K562 (cell line): ENCODE measurements around the gene EIF3J. TPM values are rescaled to one million over a fixed set of nuclear protein-coding genes. Genes with fewer than 3 reads are reported as not detected.
"Not testable (repeated sequence)": the region's sequence is repeated elsewhere in the genome, so short reads cannot be mapped to it uniquely, and the experiment has no call there.

Experiments used
- ATAC-seq: fragments of 200-7000 bp; cut with Tn5 transposase; 3 replicates; pipeline ENCODE4 v1.9.1; 2020; ENCODE audit warnings: moderate library complexity
- BruUV-seq: library from RNA; stranded (reverse); fragments of 400-500 nt; replicated peaks from 2 replicates; lab custom pipeline; 2021; lab: Mats Ljungman, UMichigan
- CTCF ChIA-PET: fragments of 300-600 bp; formaldehyde crosslinking; extraction: SDS; loops from one replicate; lab custom pipeline; 2021; ENCODE audit warnings: low intra/inter-chr PET ratio; lab: Yijun Ruan, JAX
- POLR2A ChIA-PET: fragments of 300-600, 350-650 bp; sonication (Branson Sonifier 250); formaldehyde crosslinking; extraction: SDS; loops from one replicate; lab custom pipeline; 2021; ENCODE audit warnings: antibody characterized with exemption, inconsistent platforms; lab: Yijun Ruan, JAX
- DNase-seq, 4 experiments: peaks; one replicate each; pipeline versions ENCODE4 v3.0.0 to v3.0.0-alpha.2; 2011 to 2018; ENCODE audit warnings: low spot score in 3 of 4, mixed read lengths in 3 of 4; ENCODE audit errors: extremely low read depth in 1 of 4
- FAIRE-seq: peaks from 2 replicates; lab custom pipeline; 2011; peaks lifted over from hg19 to GRCh38; lab: Jason Lieb, UNC
- H2AFZ ChIP-seq: 2 replicates; pipeline ENCODE4 v1.6.0; 2011; ENCODE audit warnings: low read depth, low read length, control low read depth, inconsistent platforms
- H3K27ac ChIP-seq: fragments of 200-600 bp; 3 replicates; pipeline ENCODE4 v1.8.0; 2011; ENCODE audit warnings: low read depth, mild to moderate bottlenecking, control low read depth, inconsistent platforms, low read length, moderate library complexity, mixed read lengths; ENCODE audit errors: extremely low read depth
- H3K27me3 ChIP-seq, 2 experiments: fragments of 300-600 bp in 1 of 2; 2 replicates in 1 of 2; 3 replicates in 1 of 2; pipeline versions ENCODE4 v1.6.0 to v1.8.0; 2011; ENCODE audit warnings: inconsistent platforms in 2 of 2, low read length in 2 of 2, mild to moderate bottlenecking in 1 of 2, mixed read lengths in 1 of 2, moderate library complexity in 1 of 2; ENCODE audit not compliant: control insufficient read depth in 2 of 2, insufficient read depth in 2 of 2
- H3K36me3 ChIP-seq: fragments of 300-600 bp; 3 replicates; pipeline ENCODE4 v1.8.0; 2011; ENCODE audit warnings: mild to moderate bottlenecking, low read length, inconsistent platforms; ENCODE audit not compliant: control insufficient read depth, insufficient read depth
- H3K4me1 ChIP-seq, 2 experiments: fragments of 200-600 bp in 1 of 2; replicated peaks in 1 of 2; 2 replicates in 1 of 2; 3 replicates in 1 of 2; pipeline versions ENCODE4 v1.5.1 to v1.8.0; 2011; ENCODE audit warnings: inconsistent platforms in 2 of 2, low read length in 2 of 2, mild to moderate bottlenecking in 1 of 2, mixed read lengths in 1 of 2, moderate library complexity in 1 of 2; ENCODE audit not compliant: control insufficient read depth in 2 of 2, insufficient read depth in 2 of 2
- H3K4me2 ChIP-seq: 2 replicates; pipeline ENCODE4 v1.6.1; 2011; ENCODE audit warnings: low read length, control low read depth, inconsistent platforms, mixed read lengths; ENCODE audit not compliant: insufficient read depth
- H3K4me3 ChIP-seq: fragments of 200-600 bp; sonication (generic), shearing (Covaris generic); 2 replicates; pipeline ENCODE4 v1.5.1; 2016; ENCODE audit warnings: control low read depth, inconsistent platforms
- H3K79me2 ChIP-seq: fragments of 200-600 bp; 3 replicates; pipeline ENCODE4 v1.8.0; 2011; ENCODE audit warnings: low read length, inconsistent platforms; ENCODE audit not compliant: control insufficient read depth, insufficient read depth
- H3K9ac ChIP-seq, 2 experiments: 2 replicates each; pipeline versions ENCODE4 v1.6.0 to v1.6.1; 2011; ENCODE audit warnings: low read depth in 2 of 2, low read length in 2 of 2, control low read depth in 1 of 2, inconsistent platforms in 1 of 2, mild to moderate bottlenecking in 1 of 2, mixed read lengths in 1 of 2; ENCODE audit not compliant: insufficient read depth in 1 of 2
- H3K9me1 ChIP-seq: one replicate; pipeline ENCODE4 v1.6.0; 2011; ENCODE audit warnings: inconsistent platforms, mild to moderate bottlenecking, low read length, moderate library complexity; ENCODE audit not compliant: control insufficient read depth, insufficient read depth
- H3K9me3 ChIP-seq: replicated peaks from 2 replicates; pipeline ENCODE4 v1.5.1; 2011; ENCODE audit warnings: low read depth, low read length, inconsistent platforms; ENCODE audit not compliant: control insufficient read depth, insufficient read depth
- H4K20me1 ChIP-seq: replicated peaks from 2 replicates; pipeline ENCODE4 v1.6.1; 2011; ENCODE audit warnings: low read length, inconsistent platforms, mixed read lengths; ENCODE audit not compliant: control insufficient read depth, insufficient read depth
- ARID3A ChIP-seq: IDR thresholded peaks from 2 replicates; pipeline ENCODE4 v1.6.1; 2012; ENCODE audit warnings: low read depth, low read length, improper control_type of control experiment, borderline replicate concordance
- POLR2A ChIP-seq: fragments of 450-650 bp; conservative IDR thresholded peaks from 2 replicates; pipeline ENCODE4 v1.6.1; 2016
- POLR2B ChIP-seq: fragments of 450-650 bp; IDR thresholded peaks from 2 replicates; pipeline ENCODE4 v1.6.1; 2018; ENCODE audit warnings: low read depth; ENCODE audit not compliant: partially characterized antibody
- SUPT5H ChIP-seq: fragments of 450-650 bp; IDR thresholded peaks from 2 replicates; pipeline ENCODE4 v1.6.1; 2016
- ZNF717 ChIP-seq: fragments of 250-450 bp; sonication (Bioruptor Pico); IDR thresholded peaks from 2 replicates; pipeline ENCODE4 v1.5.0; 2021
- WGBS: fragments of 100-300 bp; shearing (Covaris generic); methylation state at CpG from one replicate; pipeline ENCODE4 v1.1.6; 2016; ENCODE audit warnings: low coverage, mixed read lengths; ENCODE audit not compliant: insufficient coverage; ENCODE audit errors: missing lambda C conversion rate; 5-methylcytosine and 5-hydroxymethylcytosine counted together
- in situ Hi-C: fragments of 300-500 bp; cut with MboI; formaldehyde crosslinking; loops from 4 replicates; pipeline ENCODE4 v1.15.0; 2018; ENCODE audit warnings: inconsistent platforms, mixed read lengths
- intact Hi-C: fragments of 100-400 bp; cut with micrococcal nuclease; formaldehyde crosslinking; loops from 2 replicates; pipeline ENCODE4 v1.14.2; 2022
- polyA plus RNA-seq, 8 experiments: library from polyadenylated mRNA; depleted of rRNA in 4 of 8; stranded (reverse) in 5 of 8; unstranded in 3 of 8; fragments of >200 nt; fragmentation: Nextera tagmentation in 2 of 8; fragmentation: Illumina TruSeq in 1 of 8; extraction: Ambion mirVana in 2 of 8; extraction: Trizol in 1 of 8; gene quantifications; 2 replicates each; pipeline versions ENCODE4 v1.2.1 to v1.2.3, GENCODE V29; 2011 to 2014; ENCODE audit warnings: inconsistent platforms in 1 of 8, missing spikeins in 1 of 8
- total RNA-seq, 7 experiments: library from RNA; depleted of rRNA in 6 of 7; stranded (reverse); fragments of >200 nt in 6 of 7; fragmentation: Illumina TruSeq in 2 of 7; extraction: Trizol in 2 of 7; gene quantifications; 2 replicates each; pipeline versions ENCODE4 v1.2.1 to v1.2.3, GENCODE V29; 2011 to 2021; ENCODE audit warnings: low replicate concordance in 1 of 7
- TF ChIP-seq, protein P1 (sequence below), 3 experiments: IDR thresholded peaks in 2 of 3; conservative IDR thresholded peaks in 1 of 3; 2 replicates each; pipeline ENCODE4 v1.5.1; 2011 to 2012; ENCODE audit warnings: low read length in 3 of 3, mild to moderate bottlenecking in 3 of 3, control low read depth in 2 of 3, improper control_type of control experiment in 1 of 3, inconsistent platforms in 1 of 3, low read depth in 1 of 3, mixed read lengths in 1 of 3, moderate library complexity in 1 of 3; ENCODE audit not compliant: insufficient read depth in 2 of 3
- TF ChIP-seq, protein P2 (sequence below), 2 experiments: fragments of 450-650 bp in 1 of 2; sonication (generic) in 1 of 2; formaldehyde crosslinking; conservative IDR thresholded peaks; 2 replicates each; pipeline versions ENCODE4 v1.4.0 to v1.8.1; 2020 to 2022; ENCODE audit warnings: mild to moderate bottlenecking in 1 of 2, missing genetic modification reagents in 1 of 2

EIF3J gene
- total and polyA plus RNA-seq, 9 of the 15 experiments (the other 6 are each of a cell fraction or from before 2014, with no cell fraction given): 44.2 to 217 (median 151) TPM

DNA sequence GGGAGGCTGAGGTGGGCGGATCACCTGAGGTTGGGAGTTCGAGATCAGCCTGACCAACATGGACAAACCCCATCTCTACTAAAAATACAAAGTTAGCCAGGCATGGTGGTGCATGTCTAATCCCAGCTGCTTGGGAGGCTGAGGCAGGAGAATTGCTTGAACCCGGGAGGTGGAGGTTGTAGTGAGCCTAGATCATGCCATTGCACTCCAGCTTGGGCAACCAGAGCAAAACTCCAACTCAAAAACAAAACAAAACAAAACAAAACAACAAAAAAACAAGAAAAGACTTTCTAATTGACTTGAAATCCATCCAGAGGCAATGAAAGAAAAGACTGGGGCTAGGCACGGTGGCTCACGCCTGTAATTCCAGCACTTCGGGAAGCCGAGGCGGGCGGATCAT is 12.2 kb downstream of the EIF3J start:
- peak; percentile 56 for TF ChIP-seq POLR2A
- peak; percentile 29 for TF ChIP-seq POLR2B
- 0 out of 2 replicates have a peak, but pooled peaks have one; percentile 64 for TF ChIP-seq SUPT5H
- BruUV-seq, FAIRE-seq, H2AFZ ChIP-seq, H3K9me1 ChIP-seq, H3K9me3 ChIP-seq, H3K4me1 ChIP-seq, CTCF ChIA-PET, H4K20me1 ChIP-seq, H3K27me3 ChIP-seq, H3K4me2 ChIP-seq, intact Hi-C loops, ATAC-seq, DNase-seq, in situ Hi-C loops, H3K9ac ChIP-seq, H3K4me3 ChIP-seq, H3K27ac ChIP-seq: not testable (repeated sequence)
- WGBS: 99% methylated on average over 8 of the region's 9 CpGs
- POLR2A ChIA-PET: interaction anchor here (0.8 to 1.6 kb wide), 2 partner anchors 10 to 12 kb away, joined by 3 read pairs; no protein-coding TSS in a partner anchor
- Histone ChIP-seq H3K36me3 (peaks cover 74% of the 10 kb centered on the region; the same call in 2 of the 3 replicates), H3K79me2 (peaks cover 76% of the 10 kb centered on the region)

DNA sequence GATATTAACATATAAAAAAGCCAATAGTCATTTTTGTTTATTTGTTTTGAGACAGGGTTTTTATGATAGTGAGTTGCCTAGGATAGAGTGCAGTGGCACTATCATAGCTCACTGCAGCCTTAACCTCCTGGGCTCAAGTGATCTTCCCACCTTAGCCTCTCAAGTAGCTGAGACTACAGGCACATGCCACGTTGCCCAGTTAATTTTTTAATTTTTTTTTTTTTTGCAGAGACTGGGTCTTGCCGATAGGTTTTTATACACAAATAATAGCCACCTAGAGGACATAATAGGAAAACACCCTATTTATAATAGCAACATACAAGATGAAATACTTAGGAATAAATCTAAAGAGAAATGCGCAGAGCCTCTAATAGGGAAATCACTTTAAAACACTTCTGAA is 13.3 kb downstream of the EIF3J start:
- no TSS peak for BruUV-seq
- Histone ChIP-seq H3K4me2 (no peak overlapping the region), H3K4me3 (no peak overlapping the region), H2AFZ (no peak overlapping the region), H3K9me1 (no peaks in the 10 kb centered on the region), H3K27me3 (no peaks in the 10 kb centered on the region), H3K27ac (no peak overlapping the region), H3K36me3 (peaks cover 81% of the 10 kb centered on the region), H3K4me1 (no peaks in the 10 kb centered on the region; a peak in 1 of 5 replicates), H4K20me1 (no peaks in the 10 kb centered on the region), H3K79me2 (peaks cover 69% of the 10 kb centered on the region), H3K9ac (no peak overlapping the region), H3K9me3 (no peaks in the 10 kb centered on the region)
- intact Hi-C loops: no loop called here
- 82% methylated on average over 3 of the region's 3 CpGs for WGBS
- TF ChIP-seq, protein P1, sequence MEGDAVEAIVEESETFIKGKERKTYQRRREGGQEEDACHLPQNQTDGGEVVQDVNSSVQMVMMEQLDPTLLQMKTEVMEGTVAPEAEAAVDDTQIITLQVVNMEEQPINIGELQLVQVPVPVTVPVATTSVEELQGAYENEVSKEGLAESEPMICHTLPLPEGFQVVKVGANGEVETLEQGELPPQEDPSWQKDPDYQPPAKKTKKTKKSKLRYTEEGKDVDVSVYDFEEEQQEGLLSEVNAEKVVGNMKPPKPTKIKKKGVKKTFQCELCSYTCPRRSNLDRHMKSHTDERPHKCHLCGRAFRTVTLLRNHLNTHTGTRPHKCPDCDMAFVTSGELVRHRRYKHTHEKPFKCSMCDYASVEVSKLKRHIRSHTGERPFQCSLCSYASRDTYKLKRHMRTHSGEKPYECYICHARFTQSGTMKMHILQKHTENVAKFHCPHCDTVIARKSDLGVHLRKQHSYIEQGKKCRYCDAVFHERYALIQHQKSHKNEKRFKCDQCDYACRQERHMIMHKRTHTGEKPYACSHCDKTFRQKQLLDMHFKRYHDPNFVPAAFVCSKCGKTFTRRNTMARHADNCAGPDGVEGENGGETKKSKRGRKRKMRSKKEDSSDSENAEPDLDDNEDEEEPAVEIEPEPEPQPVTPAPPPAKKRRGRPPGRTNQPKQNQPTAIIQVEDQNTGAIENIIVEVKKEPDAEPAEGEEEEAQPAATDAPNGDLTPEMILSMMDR (IDR thresholded peaks at IDR 0.05 in 2 of 3, conservative IDR thresholded peaks at IDR 0.05 in 1 of 3; ENCODE audit: insufficient read depth in 2 of 3, low read depth in 1 of 3, low read length in 3 of 3): peak in 2 of 3 experiments; percentile 28 to 29; a peak in 2 of 6 replicates
- TF ChIP-seq ZNF717 (CRISPR knock-in tag) (no peak), ARID3A (peak; percentile 65; the same call in 1 of the 2 replicates)
- TF ChIP-seq, protein P2, sequence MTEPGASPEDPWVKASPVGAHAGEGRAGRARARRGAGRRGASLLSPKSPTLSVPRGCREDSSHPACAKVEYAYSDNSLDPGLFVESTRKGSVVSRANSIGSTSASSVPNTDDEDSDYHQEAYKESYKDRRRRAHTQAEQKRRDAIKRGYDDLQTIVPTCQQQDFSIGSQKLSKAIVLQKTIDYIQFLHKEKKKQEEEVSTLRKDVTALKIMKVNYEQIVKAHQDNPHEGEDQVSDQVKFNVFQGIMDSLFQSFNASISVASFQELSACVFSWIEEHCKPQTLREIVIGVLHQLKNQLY (CRISPR knock-in tag; conservative IDR thresholded peaks at IDR 0.05): no peak
- no peak for DNase-seq
- in situ Hi-C loops: no loop called here
- peak; percentile 12; the same call in 2 of the 3 replicates for ATAC-seq
- ChIA-PET POLR2A (interaction anchor here (0.7 to 1.6 kb wide), 3 partner anchors 9 to 322 kb away, joined by 3 read pairs; no protein-coding TSS in a partner anchor), CTCF (no interaction called here)
- FAIRE-seq: no peak
